ENCODE data around the gene NAT14.
"Not testable (repeated sequence)": the region's sequence is repeated elsewhere in the genome, so short reads cannot be mapped to it uniquely, and the experiment has no call there.

The NAT14 gene

DNA sequence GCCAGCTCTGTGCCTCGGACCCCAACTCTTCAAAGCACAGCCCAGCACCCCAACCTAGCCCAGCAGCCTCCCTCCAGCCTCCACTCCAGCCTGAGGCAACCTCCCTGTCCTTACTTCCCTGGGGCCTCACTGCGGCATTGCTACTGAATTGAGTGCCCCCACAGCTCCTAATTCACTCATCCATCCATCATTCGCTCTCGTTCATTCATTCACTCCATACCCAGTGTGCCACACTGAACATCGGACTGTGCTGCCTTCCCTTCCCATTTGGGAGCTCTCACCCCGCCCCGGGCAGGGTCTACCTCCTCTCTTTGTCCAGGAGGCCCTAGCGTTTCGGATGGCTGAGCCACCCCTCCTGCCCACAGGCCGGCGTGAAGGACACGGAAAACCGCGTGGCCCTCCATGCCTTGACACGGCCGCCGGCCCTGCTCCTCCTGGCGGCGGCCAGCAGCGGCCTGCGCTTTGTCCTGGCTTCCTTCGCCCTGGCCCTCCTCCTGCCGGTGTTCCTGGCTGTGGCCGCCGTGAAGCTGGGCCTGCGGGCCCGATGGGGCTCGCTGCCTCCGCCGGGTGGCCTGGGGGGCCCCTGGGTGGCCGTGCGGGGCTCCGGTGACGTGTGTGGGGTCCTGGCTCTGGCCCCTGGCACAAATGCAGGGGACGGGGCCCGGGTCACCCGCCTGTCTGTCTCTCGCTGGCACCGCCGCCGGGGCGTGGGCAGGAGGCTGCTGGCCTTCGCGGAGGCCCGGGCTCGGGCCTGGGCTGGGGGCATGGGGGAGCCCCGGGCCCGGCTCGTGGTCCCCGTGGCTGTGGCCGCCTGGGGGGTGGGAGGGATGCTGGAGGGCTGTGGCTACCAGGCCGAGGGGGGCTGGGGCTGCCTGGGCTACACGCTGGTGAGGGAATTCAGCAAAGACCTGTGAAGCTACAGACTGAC is 1.3 kb downstream of the NAT14 start:
- DNase-seq (ENCODE audit: low spot score), result no peak
- FAIRE-seq, result no peak

- DNase-seq (ENCODE audit: low spot score), result peak; percentile 50
- peak; percentile 62 for FAIRE-seq
These were observed 2.3 kb downstream of the NAT14 start for GRCh38 chr19:55486971-55487923.

DNA sequence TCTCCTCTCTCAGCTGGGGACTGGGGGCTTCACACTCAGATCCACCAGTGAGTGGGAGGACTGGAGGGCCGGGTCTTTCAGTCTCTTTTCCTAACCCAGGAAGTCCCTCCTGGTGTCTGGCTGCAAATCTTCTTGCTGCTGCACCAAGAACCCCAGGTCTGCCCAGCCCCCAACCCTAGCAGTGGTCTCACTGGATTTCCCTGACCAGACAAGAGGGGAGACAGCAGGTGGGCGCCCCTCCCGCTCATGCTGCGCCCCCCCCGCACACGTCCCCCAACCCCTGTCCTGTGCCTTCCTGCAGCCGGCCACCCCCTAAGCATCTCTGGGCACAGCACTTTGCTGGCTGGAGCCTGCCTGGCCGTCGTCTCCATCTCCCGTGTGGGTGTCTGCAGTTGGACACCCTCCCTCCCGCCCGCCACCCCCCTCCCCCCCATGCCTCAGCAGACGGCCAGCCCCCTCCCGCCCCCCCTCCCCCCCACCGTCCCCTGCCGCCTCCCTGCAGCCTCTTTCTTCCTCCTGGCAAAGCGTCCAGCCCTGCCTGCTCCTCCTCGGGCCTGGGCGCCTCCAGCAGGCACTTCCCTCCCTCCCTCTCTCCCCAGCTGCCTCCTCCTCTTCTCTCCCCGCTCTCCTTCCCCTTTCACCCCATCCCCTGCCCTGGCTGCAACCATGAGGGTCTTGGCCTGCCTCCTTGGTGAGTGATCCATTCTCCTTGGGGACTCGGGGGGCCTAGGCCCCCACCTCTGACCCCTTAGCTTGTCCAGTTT is 3.1 kb downstream of the NAT14 start, which contains the start of gene SSC5D:
Gene SSC5D, plus strand, starts transcription at position 513 of the 764 bp plus-strand sequence. Its CDS starts 154 bp downstream, at position 667.
- FAIRE-seq, result no peak
- DNase-seq (ENCODE audit: low spot score), result no peak

- no peak for FAIRE-seq
These were observed 4.2 kb downstream of the NAT14 start for GRCh38 chr19:55488986-55489710.

GRCh38 chr19:55489711-55490477 is 4.9 kb downstream of the NAT14 start:
- FAIRE-seq (no peak), DNase-seq (ENCODE audit: low spot score) (no peak)

More at GRCh38 chr19:55488986-55489710, 4.2 kb downstream of the NAT14 start:
- DNase-seq (ENCODE audit: low spot score), result no peak

DNA sequence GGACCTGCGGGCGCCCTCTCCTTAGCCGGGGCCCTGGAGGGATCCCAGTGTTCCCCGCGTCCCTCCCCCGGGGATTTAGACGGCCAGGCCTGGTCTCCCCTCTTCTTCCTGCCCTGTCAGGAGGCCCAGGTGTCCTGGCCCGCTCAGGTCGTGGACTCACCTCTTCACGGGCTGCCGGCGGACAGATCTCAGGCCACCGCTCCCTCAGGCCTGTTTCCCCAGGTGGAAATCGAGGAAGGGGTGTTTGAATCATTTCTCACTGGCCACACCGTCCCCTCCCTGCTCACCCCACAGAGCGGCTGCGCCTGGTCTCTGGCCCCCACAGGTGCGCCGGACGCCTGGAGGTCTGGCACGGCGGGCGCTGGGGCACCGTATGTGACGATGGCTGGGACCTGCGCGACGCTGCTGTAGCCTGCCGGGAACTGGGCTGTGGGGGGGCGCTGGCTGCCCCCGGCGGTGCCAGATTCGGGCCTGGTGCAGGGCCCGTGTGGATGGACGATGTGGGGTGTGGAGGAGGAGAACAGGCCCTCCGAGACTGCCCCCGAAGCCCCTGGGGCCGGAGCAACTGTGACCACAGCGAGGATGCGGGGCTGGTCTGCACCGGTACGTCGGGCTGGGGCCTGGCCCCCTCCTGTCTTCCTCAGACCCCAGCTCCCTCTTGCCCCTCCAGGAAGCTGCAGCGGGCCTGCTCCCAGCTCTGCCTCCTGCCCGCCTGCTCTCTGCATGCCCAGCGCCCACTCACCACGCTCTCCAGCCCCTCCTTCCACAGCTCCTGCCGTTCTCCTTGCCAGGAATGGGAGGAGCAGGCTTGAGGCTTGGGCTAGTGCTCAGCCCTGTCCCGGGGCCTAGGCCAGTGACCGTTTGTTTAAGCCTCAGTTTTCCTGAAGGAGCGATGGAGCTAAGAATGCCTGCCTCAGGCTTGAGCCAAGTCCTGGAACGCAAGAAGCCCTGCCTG is 5.8 kb downstream of the NAT14 start:
- no peak for FAIRE-seq
- no peak for DNase-seq (ENCODE audit: low spot score)

DNA sequence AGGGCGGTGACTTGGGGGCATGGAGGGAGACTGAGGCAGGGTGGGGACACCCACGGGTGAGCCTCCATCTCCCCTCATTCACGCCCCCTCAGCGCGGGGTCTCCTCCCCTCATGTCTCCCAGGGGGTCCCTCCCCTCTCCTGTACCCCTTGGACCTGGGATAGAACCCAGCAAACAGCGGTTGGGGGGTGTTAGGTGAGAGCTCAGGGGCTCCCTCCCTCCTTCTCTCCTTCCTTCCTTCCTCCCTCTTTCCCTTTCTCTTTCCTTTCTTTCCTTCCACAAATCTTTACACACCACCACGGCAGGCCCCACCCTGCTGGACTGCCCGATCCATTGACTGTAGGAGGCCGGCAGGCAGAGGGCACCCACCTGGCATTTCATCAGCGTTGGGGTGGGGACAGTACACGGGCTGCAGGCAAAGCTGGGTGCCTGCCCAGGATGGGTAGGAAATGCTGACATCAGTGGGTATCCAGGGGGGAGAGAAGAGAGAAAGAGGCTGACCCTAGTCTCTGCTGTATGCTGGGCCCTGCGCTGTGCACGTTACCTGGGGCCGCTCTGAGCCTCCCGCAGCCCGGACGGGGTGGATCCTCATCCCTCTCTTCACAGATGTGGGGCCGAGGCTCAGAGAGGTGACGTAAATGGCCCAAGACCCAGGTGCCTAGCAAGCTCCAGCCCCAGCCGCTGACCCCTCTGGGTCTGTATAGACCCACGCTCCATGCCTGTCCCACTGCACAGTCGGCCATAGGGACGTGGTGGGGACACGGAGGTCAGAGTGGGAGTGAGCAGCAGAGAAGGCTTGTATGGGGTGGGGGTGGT is 6.8 kb downstream of the NAT14 start:
- FAIRE-seq, result no peak
- DNase-seq (ENCODE audit: low spot score), result no peak

DNA sequence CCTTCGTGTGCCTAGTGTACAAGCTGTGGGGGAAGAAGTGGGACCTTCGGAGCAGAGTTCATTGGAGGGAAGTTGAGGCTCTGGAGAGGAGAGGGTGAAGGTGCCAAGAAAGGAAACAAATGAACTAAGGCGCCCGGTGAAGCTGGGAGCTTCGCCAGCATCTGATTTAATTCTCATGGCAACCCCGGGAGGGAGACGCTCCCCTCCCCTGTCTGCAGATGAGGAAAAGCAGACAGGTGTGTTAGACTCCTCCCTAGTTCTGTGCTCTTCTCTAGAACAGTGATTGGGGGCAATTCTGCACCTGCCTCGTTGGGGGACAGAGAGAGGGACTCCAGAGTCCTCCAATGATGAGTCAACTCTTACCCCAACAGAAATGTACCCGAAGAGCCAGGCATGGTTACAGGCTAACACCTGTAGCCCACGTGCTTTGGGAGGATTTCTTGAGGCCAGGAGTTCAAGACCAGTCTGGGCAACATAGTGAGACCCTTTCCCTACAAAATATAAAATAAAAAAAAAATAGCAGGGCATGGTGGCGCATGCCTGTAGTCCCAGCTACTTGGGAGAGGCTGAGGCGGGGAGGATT is 7.5 kb downstream of the NAT14 start:
- DNase-seq (ENCODE audit: low spot score) (no peak), FAIRE-seq (no peak)

- DNase-seq (ENCODE audit: low spot score) (no peak), FAIRE-seq (no peak)
These were observed 8.2 kb downstream of the NAT14 start for GRCh38 chr19:55493052-55493644.

- DNase-seq (ENCODE audit: low spot score) (no peak), FAIRE-seq (no peak)
These were observed 8.7 kb downstream of the NAT14 start for GRCh38 chr19:55493645-55494171.

DNA sequence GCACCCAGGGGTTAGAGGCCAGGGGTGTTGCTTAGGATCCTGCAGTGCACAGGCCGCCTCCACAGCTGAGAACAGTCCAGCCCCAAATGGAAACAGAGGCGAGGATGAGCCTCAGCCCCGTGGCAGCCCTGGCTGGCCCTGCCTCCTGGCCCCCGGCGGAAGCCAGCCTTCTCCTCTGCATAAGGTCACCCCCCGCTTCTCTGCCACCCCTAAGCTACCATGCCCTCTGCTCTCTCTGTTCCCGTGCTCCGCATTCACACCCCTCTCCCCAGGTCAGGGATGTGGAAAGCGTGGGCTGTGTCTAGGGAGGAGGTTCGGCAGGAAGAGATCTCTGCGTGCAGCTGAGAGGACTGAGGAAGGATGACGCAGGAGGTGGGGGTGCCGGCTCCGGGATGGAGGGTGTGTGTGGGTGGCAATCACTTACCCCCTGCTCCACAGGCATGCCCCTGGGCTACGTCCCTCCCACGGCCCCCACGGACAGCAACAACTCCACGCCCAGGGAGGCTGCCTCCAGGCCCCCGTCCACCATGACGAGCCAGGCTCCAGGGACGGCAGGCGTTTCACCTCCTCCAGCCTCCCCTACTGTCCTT is 9.3 kb downstream of the NAT14 start:
- DNase-seq (ENCODE audit: low spot score) (no peak), FAIRE-seq (no peak)

GRCh38 chr19:55495646-55496349 is 10.8 kb downstream of the NAT14 start:
- DNase-seq (ENCODE audit: low spot score), result no peak

GRCh38 chr19:55496820-55497219 is 11.8 kb downstream of the NAT14 start:
- DNase-seq (ENCODE audit: low spot score); FAIRE-seq: not testable (repeated sequence)

More at GRCh38 chr19:55495646-55496349, 10.8 kb downstream of the NAT14 start:
- no peak for FAIRE-seq

- FAIRE-seq, result no peak
- no peak for DNase-seq (ENCODE audit: low spot score)
These were observed 12.8 kb downstream of the NAT14 start for GRCh38 chr19:55497763-55498162.

GRCh38 chr19:55498246-55498840 is 13.4 kb downstream of the NAT14 start:
- no peak for DNase-seq (ENCODE audit: low spot score)
- no peak for FAIRE-seq

Measured in RCC 7860 (cell line).